Tibial nerve (tissue), 4 donors: ENCODE measurements around the gene BAHCC1. TPM values are rescaled to one million over a fixed set of nuclear protein-coding genes. Genes with fewer than 3 reads are reported as not detected.
A peak's percentile ranks its signal among the peaks of the same experiment; 100 is the strongest.
"Not testable (repeated sequence)": the region's sequence is repeated elsewhere in the genome, so short reads cannot be mapped to it uniquely, and the experiment has no call there.

Experiments
- DNase-seq, 2 donors: peaks; one replicate each; pipeline ENCODE4 v3.0.0-alpha.2; 2019; ENCODE audit warnings: low spot score in 2 of 2
- H3K27ac ChIP-seq, 4 donors: fragments of 200-600 bp; sonication (generic) in 3 of 4; one replicate each; pipeline ENCODE4 v1.5.1; 2017 to 2019; ENCODE audit warnings: mild to moderate bottlenecking in 1 of 4
- H3K27me3 ChIP-seq, 2 donors: fragments of 200-600 bp; sonication (generic) in 1 of 2; one replicate each; pipeline versions ENCODE4 v1.5.1 to v1.6.0; 2017 to 2019
- H3K36me3 ChIP-seq, 3 donors: fragments of 200-600 bp; sonication (generic); one replicate each; pipeline ENCODE4 v1.5.1; 2018 to 2019
- H3K4me1 ChIP-seq, 4 donors: fragments of 200-600 bp; sonication (generic) in 3 of 4; one replicate each; pipeline ENCODE4 v1.5.1; 2017 to 2019
- H3K4me3 ChIP-seq, 4 donors: fragments of 200-600 bp; sonication (generic) in 3 of 4; one replicate each; pipeline ENCODE4 v1.5.1; 2017 to 2019; ENCODE audit warnings: mild to moderate bottlenecking in 1 of 4, moderate library complexity in 1 of 4
- H3K9me3 ChIP-seq, 4 donors: fragments of 200-600 bp; sonication (generic) in 3 of 4; one replicate each; pipeline ENCODE4 v1.5.1; 2017 to 2019
- CTCF ChIP-seq, 5 experiments: fragments of 200-600 bp in 3 of 5; fragments of 450-650 bp in 2 of 5; sonication (generic) in 3 of 5; IDR thresholded peaks; one replicate each; pipeline ENCODE4 v1.5.1; 2016 to 2019; ENCODE audit warnings: antibody characterized with exemption in 5 of 5, mild to moderate bottlenecking in 3 of 5, moderate library complexity in 2 of 5
- EP300 ChIP-seq, 2 donors: sonication (generic); formaldehyde crosslinking; IDR thresholded peaks; one replicate each; pipeline ENCODE4 v1.6.1; 2017; ENCODE audit warnings: antibody characterized with exemption in 2 of 2, mild to moderate bottlenecking in 1 of 2
- POLR2A ChIP-seq, 2 donors: fragments of 450-650 bp; IDR thresholded peaks; one replicate each; pipeline ENCODE4 v1.6.1; 2017; ENCODE audit warnings: antibody characterized with exemption in 2 of 2, mild to moderate bottlenecking in 2 of 2, moderate library complexity in 2 of 2
- WGBS, 2 donors: methylation state at CpG; one replicate each; pipeline ENCODE4 v1.1.5; 2018; 5-methylcytosine and 5-hydroxymethylcytosine counted together
- total RNA-seq, 4 donors: library from RNA; depleted of rRNA; stranded (reverse); fragments of >200 nt; gene quantifications; one replicate each; pipeline ENCODE4 v1.1.0, GENCODE V29; 2016

The BAHCC1 gene
- total RNA-seq, 4 donors from 2014 or later: 15.1 to 38.7 (median 27.4) TPM

GRCh38 chr17:81424151-81425017 is 29.1 kb downstream of the BAHCC1 start:
- no peaks in the 10 kb centered on the region for H3K9me3 ChIP-seq
- H3K4me1 ChIP-seq: peaks cover 8 to 78% (median 70%) of the 10 kb centered on the region in 4 donors
- H3K27ac ChIP-seq: peak overlapping the region in 2 of 4 donors; percentile 88 to 89
- no peaks in the 10 kb centered on the region for H3K27me3 ChIP-seq
- no peaks in the 10 kb centered on the region for H3K36me3 ChIP-seq
- no peak overlapping the region for H3K4me3 ChIP-seq
- WGBS, 2 donors: 92 to 97% methylated on average over 3 to 5 of the region's 5 CpGs
- no peak for TF ChIP-seq EP300 (IDR thresholded peaks at IDR 0.05)
- TF ChIP-seq CTCF (IDR thresholded peaks at IDR 0.05): no peak
- TF ChIP-seq POLR2A (IDR thresholded peaks at IDR 0.05): no peak
- no peak for DNase-seq

- not testable (repeated sequence) for H3K27me3 ChIP-seq, H3K36me3 ChIP-seq, H3K9me3 ChIP-seq, DNase-seq, H3K27ac ChIP-seq, H3K4me3 ChIP-seq
- H3K4me1 ChIP-seq: peaks cover 8 to 78% (median 71%) of the 10 kb centered on the region in 4 donors
Measured at GRCh38 chr17:81425041-81425440, 29.8 kb downstream of the BAHCC1 start.

DNA sequence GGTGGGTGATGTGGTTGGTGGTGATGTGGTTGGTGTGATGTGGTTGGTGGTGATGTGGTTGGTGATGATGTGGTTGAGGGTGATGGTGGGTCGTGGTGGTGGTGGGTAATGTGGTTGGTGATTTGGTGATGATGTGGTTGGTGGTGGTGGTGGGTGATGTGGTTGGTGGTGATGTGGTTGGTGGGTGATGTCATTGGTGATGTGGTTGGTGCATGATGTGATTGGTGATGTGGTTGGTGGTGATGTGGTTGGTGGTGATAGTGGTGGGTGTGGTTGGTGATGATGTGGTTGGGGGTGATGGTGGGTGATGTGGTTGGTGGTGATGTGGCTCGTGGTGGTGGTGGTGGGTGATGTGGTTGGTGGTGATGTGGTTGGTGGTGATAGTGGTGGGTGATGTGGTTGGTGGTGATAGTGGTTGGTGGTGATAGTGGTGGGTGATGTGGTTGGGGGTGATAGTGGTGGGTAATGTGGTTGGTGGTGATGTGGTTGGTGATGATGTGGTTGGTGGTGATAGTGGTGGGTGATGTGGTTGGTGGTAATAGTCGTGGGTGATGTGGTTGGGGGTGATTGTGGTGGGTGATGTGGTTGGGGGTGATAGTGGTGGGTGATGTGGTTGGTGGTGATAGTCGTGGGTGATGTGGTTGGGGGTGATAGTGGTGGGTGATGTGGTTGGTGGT is 30.6 kb downstream of the BAHCC1 start:
- DNase-seq, H3K4me3 ChIP-seq, H3K27me3 ChIP-seq, H3K9me3 ChIP-seq, H3K36me3 ChIP-seq, H3K27ac ChIP-seq: not testable (repeated sequence)
- 89 to 92% methylated on average over 4 of the region's 4 CpGs for WGBS, 2 donors
- peaks cover 8 to 76% (median 68%) of the 10 kb centered on the region in 4 donors for H3K4me1 ChIP-seq

GRCh38 chr17:81426393-81427172 is 31.3 kb downstream of the BAHCC1 start:
- TF ChIP-seq EP300 (IDR thresholded peaks at IDR 0.05) (no peak), POLR2A (IDR thresholded peaks at IDR 0.05) (no peak), CTCF (IDR thresholded peaks at IDR 0.05) (no peak)
- 73 to 78% methylated on average over 10 to 15 of the region's 22 CpGs for WGBS, 2 donors

GRCh38 chr17:81427173-81428120 is 32.2 kb downstream of the BAHCC1 start:
- peak overlapping the region in 2 of 4 donors; percentile 42 to 78 for H3K27ac ChIP-seq
- no peaks in the 10 kb centered on the region for H3K9me3 ChIP-seq
- no peaks in the 10 kb centered on the region for H3K27me3 ChIP-seq
- TF ChIP-seq POLR2A (IDR thresholded peaks at IDR 0.05) (no peak), CTCF (IDR thresholded peaks at IDR 0.05) (peak in 1 of 5 experiments; percentile 8), EP300 (IDR thresholded peaks at IDR 0.05) (peak in 1 of 2 donors; percentile 19)
- H3K4me3 ChIP-seq: no peak overlapping the region
- peaks cover 8 to 64% (median 52%) of the 10 kb centered on the region in 4 donors for H3K4me1 ChIP-seq
- WGBS, 2 donors: 61 to 63% methylated on average over 18 to 26 of the region's 41 CpGs
- DNase-seq: no peak
- no peaks in the 10 kb centered on the region for H3K36me3 ChIP-seq

More at GRCh38 chr17:81426393-81427172, 31.3 kb downstream of the BAHCC1 start:
- H3K27me3 ChIP-seq: no peaks in the 10 kb centered on the region
- no peak overlapping the region for H3K4me3 ChIP-seq
- H3K27ac ChIP-seq: peak overlapping the region in 2 of 4 donors; percentile 42 to 78
- no peaks in the 10 kb centered on the region for H3K36me3 ChIP-seq
- DNase-seq: no peak
- no peaks in the 10 kb centered on the region for H3K9me3 ChIP-seq
- peaks cover 8 to 72% (median 61%) of the 10 kb centered on the region in 4 donors for H3K4me1 ChIP-seq
